ENCODE data around the gene SRGAP2B.
"Not testable (repeated sequence)": the region's sequence is repeated elsewhere in the genome, so short reads cannot be mapped to it uniquely, and the experiment has no call there.

- TF ChIP-seq, protein P1, sequence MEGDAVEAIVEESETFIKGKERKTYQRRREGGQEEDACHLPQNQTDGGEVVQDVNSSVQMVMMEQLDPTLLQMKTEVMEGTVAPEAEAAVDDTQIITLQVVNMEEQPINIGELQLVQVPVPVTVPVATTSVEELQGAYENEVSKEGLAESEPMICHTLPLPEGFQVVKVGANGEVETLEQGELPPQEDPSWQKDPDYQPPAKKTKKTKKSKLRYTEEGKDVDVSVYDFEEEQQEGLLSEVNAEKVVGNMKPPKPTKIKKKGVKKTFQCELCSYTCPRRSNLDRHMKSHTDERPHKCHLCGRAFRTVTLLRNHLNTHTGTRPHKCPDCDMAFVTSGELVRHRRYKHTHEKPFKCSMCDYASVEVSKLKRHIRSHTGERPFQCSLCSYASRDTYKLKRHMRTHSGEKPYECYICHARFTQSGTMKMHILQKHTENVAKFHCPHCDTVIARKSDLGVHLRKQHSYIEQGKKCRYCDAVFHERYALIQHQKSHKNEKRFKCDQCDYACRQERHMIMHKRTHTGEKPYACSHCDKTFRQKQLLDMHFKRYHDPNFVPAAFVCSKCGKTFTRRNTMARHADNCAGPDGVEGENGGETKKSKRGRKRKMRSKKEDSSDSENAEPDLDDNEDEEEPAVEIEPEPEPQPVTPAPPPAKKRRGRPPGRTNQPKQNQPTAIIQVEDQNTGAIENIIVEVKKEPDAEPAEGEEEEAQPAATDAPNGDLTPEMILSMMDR (IDR thresholded peaks at IDR 0.05; ENCODE audit: low read depth, low read length, poor library complexity, severe bottlenecking), result not testable (repeated sequence)
- not testable (repeated sequence) for TF ChIP-seq EZH2phosphoT487 (IDR thresholded peaks at IDR 0.05; ENCODE audit: borderline replicate concordance, low read length)
These were observed 205.5 kb downstream of the SRGAP2B start for GRCh38 chr1:144889450-144890115.

All from DOHH2 (cell line).